A549 (cell line): Measurements from ENCODE around the gene AIRE. TPM values are rescaled to one million over a fixed set of nuclear protein-coding genes. Genes with fewer than 3 reads are reported as not detected.

Experiments
- ATAC-seq, 2 experiments: fragments of 200-7000 bp in 1 of 2; fragments of >200 bp in 1 of 2; cut with Nextera tagmentation in 1 of 2; cut with Tn5 transposase in 1 of 2; 3 replicates each; pipeline versions ENCODE4 v1.8.0 to v1.9.1; 2018 to 2020; ENCODE audit warnings: mild to moderate bottlenecking in 1 of 2, moderate library complexity in 1 of 2
- CTCF ChIA-PET: fragments of 300-600 bp; sonication (Branson Sonifier 250); formaldehyde crosslinking; extraction: SDS; loops from one replicate; lab custom pipeline; 2021; ENCODE audit warnings: antibody characterized with exemption, inconsistent platforms; lab: Yijun Ruan, JAX
- POLR2A ChIA-PET: fragments of 350-600 bp; formaldehyde crosslinking; extraction: SDS; loops from one replicate; lab custom pipeline; 2021; ENCODE audit warnings: antibody characterized with exemption, inconsistent platforms; lab: Yijun Ruan, JAX
- DNase-seq, 2 experiments: peaks; one replicate each; pipeline versions ENCODE4 v3.0.0 to v3.0.0-alpha.2; 2011 to 2016; ENCODE audit warnings: low read depth in 1 of 2, low spot score in 1 of 2
- FAIRE-seq: peaks from 2 replicates; lab custom pipeline; 2011; peaks lifted over from hg19 to GRCh38; lab: Jason Lieb, UNC
- H3K27ac ChIP-seq, 2 experiments: fragments of >200 bp; sonication (Bioruptor Twin); formaldehyde crosslinking; 3 replicates each; pipeline ENCODE4 v1.5.1; 2016 to 2017
- H3K4me1 ChIP-seq: fragments of >200 bp; sonication (Bioruptor Twin); formaldehyde crosslinking; 3 replicates; pipeline ENCODE4 v1.6.1; 2016
- H3K4me2 ChIP-seq: fragments of >200 bp; sonication (Bioruptor Twin); formaldehyde crosslinking; 3 replicates; pipeline ENCODE4 v1.6.1; 2016
- H3K4me3 ChIP-seq: fragments of >200 bp; sonication (Bioruptor Twin); formaldehyde crosslinking; 3 replicates; pipeline ENCODE4 v1.5.1; 2016
- H3K9me3 ChIP-seq: fragments of >200 bp; sonication (Bioruptor Twin); formaldehyde crosslinking; 3 replicates; pipeline ENCODE4 v1.6.1; 2016
- CHD2 ChIP-seq: fragments of 150-350 bp; IDR thresholded peaks from 2 replicates; pipeline ENCODE4 v1.6.1; 2014; ENCODE audit warnings: low read length; ENCODE audit not compliant: partially characterized antibody
- EHMT2 ChIP-seq: fragments of 200-600 bp; sonication (generic); IDR thresholded peaks from 2 replicates; pipeline ENCODE4 v1.6.1; 2016; ENCODE audit warnings: antibody characterized with exemption, low read depth, mild to moderate bottlenecking, moderate library complexity
- HDAC2 ChIP-seq: fragments of 200-600 bp; sonication (generic); IDR thresholded peaks from 2 replicates; pipeline ENCODE4 v1.6.1; 2016
- HEYL ChIP-seq: fragments of 250-450 bp; sonication (Bioruptor Pico); IDR thresholded peaks from 2 replicates; pipeline ENCODE4 v1.8.0; 2021; ENCODE audit warnings: mild to moderate bottlenecking, moderate library complexity
- HOXB13 ChIP-seq: fragments of 250-450 bp; sonication (Bioruptor Pico); IDR thresholded peaks from 2 replicates; pipeline ENCODE4 v1.5.0; 2020; ENCODE audit warnings: low read depth, mild to moderate bottlenecking, moderate library complexity
- HOXB5 ChIP-seq: fragments of 250-450 bp; sonication (Bioruptor Pico); IDR thresholded peaks from 2 replicates; pipeline ENCODE4 v1.5.0; 2020; ENCODE audit warnings: mild to moderate bottlenecking, moderate library complexity
- KDM5A ChIP-seq: fragments of 200-600 bp; sonication (generic); IDR thresholded peaks from 2 replicates; pipeline ENCODE4 v1.6.1; 2016; ENCODE audit warnings: antibody characterized with exemption, mild to moderate bottlenecking
- MAZ ChIP-seq: fragments of 150-350 bp; IDR thresholded peaks from 2 replicates; pipeline ENCODE4 v1.6.1; 2014; ENCODE audit warnings: antibody characterized with exemption, low read depth, low read length, borderline replicate concordance
- NFE2L2 ChIP-seq: fragments of 150-350 bp; conservative IDR thresholded peaks from 2 replicates; pipeline ENCODE4 v1.6.1; 2014; ENCODE audit warnings: low read length
- NR3C1 ChIP-seq: fragments of >200 bp; sonication (Bioruptor Twin); formaldehyde crosslinking; IDR thresholded peaks from 3 replicates; pipeline ENCODE4 v1.6.1; 2017
- POLR2AphosphoS2 ChIP-seq: conservative IDR thresholded peaks from 2 replicates; pipeline ENCODE4 v1.6.1; 2012; ENCODE audit warnings: low read length, improper control_type of control experiment, inconsistent platforms
- RCOR1 ChIP-seq: fragments of 150-350 bp; IDR thresholded peaks from 2 replicates; pipeline ENCODE4 v1.6.1; 2014; ENCODE audit warnings: antibody characterized with exemption, low read length, low read depth
- RFX5 ChIP-seq: fragments of 450-650 bp; IDR thresholded peaks from 2 replicates; pipeline ENCODE4 v1.7.1; 2014; ENCODE audit warnings: antibody characterized with exemption, mild to moderate bottlenecking, moderate library complexity
- USF2 ChIP-seq: fragments of 450-650 bp; IDR thresholded peaks from 2 replicates; pipeline ENCODE4 v1.6.1; 2014; ENCODE audit warnings: antibody characterized with exemption
- ZC3H11A ChIP-seq: fragments of 450-650 bp; IDR thresholded peaks from 2 replicates; pipeline ENCODE4 v1.6.1; 2014; ENCODE audit warnings: antibody characterized with exemption, mild to moderate bottlenecking
- ZSCAN20 ChIP-seq: fragments of 250-450 bp; sonication (Bioruptor Pico); IDR thresholded peaks from 2 replicates; pipeline ENCODE4 v1.8.0; 2022; ENCODE audit warnings: mild to moderate bottlenecking, moderate library complexity
- WGBS: methylation state at CpG from one replicate; pipeline ENCODE4 v1.1.6; 2017; ENCODE audit errors: missing lambda C conversion rate; 5-methylcytosine and 5-hydroxymethylcytosine counted together
- polyA plus RNA-seq, 4 experiments: library from polyadenylated mRNA; depleted of rRNA in 3 of 4; stranded (reverse); fragments of >200 nt; fragmentation: RNase III in 1 of 4; extraction: RNeasy Plus Mini Kit Qiagen cat#74134 plus additional on column Dnase treatment in 1 of 4; gene quantifications; 2 replicates in 3 of 4; 3 replicates in 1 of 4; pipeline ENCODE4 v1.2.3, GENCODE V29; 2011 to 2017
- TF ChIP-seq, protein P1 (sequence below): IDR thresholded peaks from 2 replicates; pipeline ENCODE4 v1.6.1; 2012
- TF ChIP-seq, protein P2 (sequence below): fragments of >200 bp; sonication (Bioruptor Twin); formaldehyde crosslinking; IDR thresholded peaks from 3 replicates; pipeline ENCODE4 v1.5.1; 2016

Gene AIRE
- polyA plus RNA-seq, 2 of the 4 experiments (the other 2 are of a cell fraction), result not detected

DNA sequence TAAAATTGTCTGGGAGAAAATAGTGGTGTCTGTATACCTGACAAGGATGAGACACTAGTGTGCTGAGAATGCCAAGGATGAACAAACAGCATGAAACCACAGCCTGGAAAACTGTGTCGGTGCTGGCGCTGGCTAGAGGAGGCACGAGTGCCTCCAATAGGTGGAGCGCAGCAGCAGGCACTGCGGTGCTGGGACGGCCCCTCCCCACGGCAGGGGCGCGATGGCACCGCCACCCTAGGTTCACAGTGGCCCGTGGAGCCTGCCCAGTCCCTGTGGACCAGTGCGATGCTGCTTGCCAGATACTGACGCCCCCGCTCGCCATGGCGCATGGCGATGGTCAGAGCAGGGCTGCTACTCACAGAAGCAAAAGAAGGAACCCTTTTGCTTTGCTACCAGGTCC, 46.7 kb downstream of the AIRE start (continued):
- no peak for TF ChIP-seq MAZ

DNA sequence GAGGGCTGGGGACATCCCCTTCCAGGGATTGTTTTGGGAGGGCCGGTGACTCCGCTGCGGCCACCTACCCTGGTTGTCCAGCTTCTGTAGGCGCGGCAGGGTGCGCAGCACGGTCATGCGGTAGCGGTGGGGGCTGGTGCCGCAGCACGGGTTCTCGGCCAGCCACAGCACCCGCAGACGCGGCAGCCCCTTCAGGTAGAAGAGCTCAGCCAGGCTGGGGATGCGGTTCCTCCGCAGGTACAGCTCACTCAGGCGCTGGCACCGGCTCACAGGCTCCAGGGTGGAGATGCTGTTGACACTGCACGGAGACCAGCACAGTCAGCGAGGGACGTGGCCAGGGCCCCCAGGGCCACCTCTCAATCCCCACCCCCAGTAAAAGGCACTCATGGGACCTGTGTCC, 47.3 kb downstream of the AIRE start:
- POLR2A ChIA-PET, result no interaction called here
- ATAC-seq, result no peak; a peak in 1 of 6 replicates
- H3K4me1 ChIP-seq, result no peaks in the 10 kb centered on the region
- no peak overlapping the region for H3K4me2 ChIP-seq
- no peak overlapping the region for H3K4me3 ChIP-seq
- no peaks in the 10 kb centered on the region for H3K9me3 ChIP-seq
- no peak for TF ChIP-seq HOXB5 (CRISPR knock-in tag)
- TF ChIP-seq HEYL, result no peak
- TF ChIP-seq RCOR1, result no peak
- no peak for TF ChIP-seq RFX5
- TF ChIP-seq USF2, result no peak
- TF ChIP-seq, protein P1, sequence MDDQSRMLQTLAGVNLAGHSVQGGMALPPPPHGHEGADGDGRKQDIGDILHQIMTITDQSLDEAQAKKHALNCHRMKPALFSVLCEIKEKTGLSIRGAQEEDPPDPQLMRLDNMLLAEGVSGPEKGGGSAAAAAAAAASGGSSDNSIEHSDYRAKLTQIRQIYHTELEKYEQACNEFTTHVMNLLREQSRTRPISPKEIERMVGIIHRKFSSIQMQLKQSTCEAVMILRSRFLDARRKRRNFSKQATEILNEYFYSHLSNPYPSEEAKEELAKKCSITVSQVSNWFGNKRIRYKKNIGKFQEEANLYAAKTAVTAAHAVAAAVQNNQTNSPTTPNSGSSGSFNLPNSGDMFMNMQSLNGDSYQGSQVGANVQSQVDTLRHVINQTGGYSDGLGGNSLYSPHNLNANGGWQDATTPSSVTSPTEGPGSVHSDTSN, result no peak
- TF ChIP-seq MAZ, result no peak
- TF ChIP-seq, all 56 proteins: peak for 0
- 98% methylated on average over 8 of the region's 22 CpGs for WGBS
- FAIRE-seq (no peak), DNase-seq (no peak)
- H3K27ac ChIP-seq, result no peak overlapping the region
- CTCF ChIA-PET, result no interaction called here

DNA sequence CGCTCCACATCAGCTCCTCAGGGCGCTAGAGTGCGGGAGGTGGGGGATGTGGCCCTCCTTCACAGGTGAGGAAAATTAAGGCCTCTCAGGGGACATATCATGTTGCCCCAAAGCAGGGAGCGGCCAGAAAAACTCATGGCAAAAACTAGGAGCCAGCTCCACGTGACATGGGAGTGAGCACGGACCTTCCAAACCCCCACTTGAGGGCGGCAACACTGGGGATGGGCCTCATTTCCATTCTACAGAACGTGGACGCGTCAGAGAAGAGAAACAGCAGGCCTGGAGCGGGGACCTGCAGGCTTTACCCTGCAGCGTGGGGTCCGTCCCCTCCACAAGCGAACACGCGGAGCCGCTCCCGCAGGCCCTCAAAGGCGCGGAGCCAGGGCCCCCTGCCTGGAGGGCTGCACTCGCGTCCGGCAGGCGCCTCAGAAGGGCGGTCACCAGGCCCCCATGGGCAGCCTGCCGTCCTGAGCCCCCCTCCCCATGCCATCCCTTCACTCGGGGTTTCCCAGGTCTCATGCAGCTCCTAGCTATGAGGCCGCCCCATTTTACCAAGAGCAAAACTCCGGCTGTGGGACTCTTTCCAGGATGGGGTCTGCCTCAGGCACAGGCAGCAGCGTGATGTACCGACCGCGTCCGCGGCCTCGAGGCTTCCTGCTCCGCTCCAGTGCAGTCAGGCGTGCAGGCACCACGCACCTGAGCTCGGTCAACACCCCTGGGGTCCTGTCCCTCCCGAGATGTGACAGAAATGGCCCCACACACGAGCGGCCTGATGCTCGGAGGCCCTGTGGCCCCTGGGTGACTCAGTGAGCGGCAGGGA, 48.0 kb downstream of the AIRE start:
- 76% methylated on average over 13 of the region's 45 CpGs for WGBS
- ChIA-PET CTCF (interaction anchor here (0.6 to 1.2 kb wide), 2 partner anchors 38 to 39 kb away, joined by 3 read pairs; no protein-coding TSS in a partner anchor), POLR2A (no interaction called here)
- DNase-seq (no peak), FAIRE-seq (no peak), ATAC-seq (no peak)
- Histone ChIP-seq H3K27ac (no peak overlapping the region), H3K9me3 (no peaks in the 10 kb centered on the region), H3K4me1 (no peaks in the 10 kb centered on the region), H3K4me3 (no peak overlapping the region), H3K4me2 (no peak overlapping the region)
- TF ChIP-seq NR3C1 (no peak), KDM5A (no peak), HOXB13 (CRISPR knock-in tag) (no peak)
- TF ChIP-seq, protein P2, sequence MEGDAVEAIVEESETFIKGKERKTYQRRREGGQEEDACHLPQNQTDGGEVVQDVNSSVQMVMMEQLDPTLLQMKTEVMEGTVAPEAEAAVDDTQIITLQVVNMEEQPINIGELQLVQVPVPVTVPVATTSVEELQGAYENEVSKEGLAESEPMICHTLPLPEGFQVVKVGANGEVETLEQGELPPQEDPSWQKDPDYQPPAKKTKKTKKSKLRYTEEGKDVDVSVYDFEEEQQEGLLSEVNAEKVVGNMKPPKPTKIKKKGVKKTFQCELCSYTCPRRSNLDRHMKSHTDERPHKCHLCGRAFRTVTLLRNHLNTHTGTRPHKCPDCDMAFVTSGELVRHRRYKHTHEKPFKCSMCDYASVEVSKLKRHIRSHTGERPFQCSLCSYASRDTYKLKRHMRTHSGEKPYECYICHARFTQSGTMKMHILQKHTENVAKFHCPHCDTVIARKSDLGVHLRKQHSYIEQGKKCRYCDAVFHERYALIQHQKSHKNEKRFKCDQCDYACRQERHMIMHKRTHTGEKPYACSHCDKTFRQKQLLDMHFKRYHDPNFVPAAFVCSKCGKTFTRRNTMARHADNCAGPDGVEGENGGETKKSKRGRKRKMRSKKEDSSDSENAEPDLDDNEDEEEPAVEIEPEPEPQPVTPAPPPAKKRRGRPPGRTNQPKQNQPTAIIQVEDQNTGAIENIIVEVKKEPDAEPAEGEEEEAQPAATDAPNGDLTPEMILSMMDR, result no peak

DNA sequence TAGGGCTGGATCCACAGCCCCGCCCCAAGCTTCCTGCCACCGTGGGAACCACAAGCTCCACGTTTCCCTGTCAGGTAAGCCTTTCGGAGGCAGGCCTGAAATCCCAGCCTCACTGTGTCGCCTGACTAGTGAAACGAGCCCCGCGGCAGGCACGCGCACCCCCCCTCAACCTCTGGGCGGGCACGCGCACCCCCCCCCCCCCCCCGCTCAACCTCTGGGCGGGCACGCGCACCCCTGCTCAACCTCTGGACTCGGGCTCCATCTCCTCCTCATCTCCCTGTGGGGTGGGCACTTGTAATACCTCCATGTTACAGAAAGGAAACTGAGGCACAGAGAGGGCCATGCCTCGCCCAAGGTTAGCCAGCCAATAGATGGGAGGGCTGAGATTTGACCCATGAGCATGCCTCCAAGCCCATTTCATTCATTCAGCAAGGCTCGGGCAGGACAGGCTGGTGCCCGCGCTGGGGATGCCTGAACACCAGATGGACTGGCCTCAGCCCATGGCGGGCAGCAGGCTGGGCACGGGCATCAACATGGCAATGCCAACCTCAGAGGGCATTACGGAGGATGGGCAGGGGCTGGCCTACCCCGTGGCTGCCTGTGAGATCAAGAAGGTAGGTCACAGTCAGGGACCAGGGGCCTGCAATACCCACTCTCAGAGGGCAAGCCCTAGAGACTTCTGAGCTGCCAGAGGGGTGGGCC, 48.8 kb downstream of the AIRE start:
- ChIA-PET POLR2A (no interaction called here), CTCF (interaction anchor here (0.6 to 1.2 kb wide), 3 partner anchors 8 to 167 kb away, joined by 3 to 4 read pairs (median 3); no protein-coding TSS in a partner anchor)
- 87% methylated on average over 6 of the region's 26 CpGs for WGBS
- H3K4me2 ChIP-seq, result no peak overlapping the region
- no peak for FAIRE-seq
- no peak overlapping the region for H3K27ac ChIP-seq
- ATAC-seq, result no peak
- no peaks in the 10 kb centered on the region for H3K4me1 ChIP-seq
- no peak for TF ChIP-seq POLR2AphosphoS2
- TF ChIP-seq, protein P1, result no peak
- no peak for TF ChIP-seq NFE2L2
- no peak for TF ChIP-seq ZC3H11A
- TF ChIP-seq CHD2, result no peak
- TF ChIP-seq HDAC2, result no peak
- TF ChIP-seq HEYL, result no peak
- TF ChIP-seq ZSCAN20 (CRISPR knock-in tag), result no peak
- TF ChIP-seq EHMT2, result no peak
- H3K4me3 ChIP-seq, result no peak overlapping the region
- DNase-seq, result no peak
- no peaks in the 10 kb centered on the region for H3K9me3 ChIP-seq
